Caco-2 (cell line): ENCODE results near the gene CD70. TPM values are rescaled to one million over a fixed set of nuclear protein-coding genes. Genes with fewer than 3 reads are reported as not detected.

Experiments
- BruUV-seq: library from RNA; stranded (reverse); fragments of 400-500 nt; replicated peaks from 2 replicates; lab custom pipeline; 2021; lab: Mats Ljungman, UMichigan
- CTCF ChIA-PET: fragments of 300-600 bp; sonication (Branson Sonifier 250); formaldehyde crosslinking; loops from one replicate; lab custom pipeline; 2022; ENCODE audit warnings: antibody characterized with exemption; lab: Charles Lee
- POLR2A ChIA-PET: fragments of 300-600 bp; sonication (Branson Sonifier 250); formaldehyde crosslinking; loops from one replicate; lab custom pipeline; 2022; ENCODE audit warnings: antibody characterized with exemption; lab: Charles Lee
- DNase-seq, 2 experiments: peaks; one replicate each; pipeline versions ENCODE4 v3.0.0 to v3.0.0-alpha.2; 2020 to 2022
- H3K27me3 ChIP-seq: replicated peaks from 2 replicates; pipeline ENCODE4 v1.6.0; 2011; ENCODE audit warnings: low read length; ENCODE audit not compliant: control insufficient read depth, insufficient read depth
- H3K36me3 ChIP-seq: 2 replicates; pipeline ENCODE4 v1.5.1; 2011; ENCODE audit warnings: low read length; ENCODE audit not compliant: control insufficient read depth, insufficient read depth
- H3K4me1 ChIP-seq: fragments of 250-450 bp; sonication (Bioruptor Pico); 2 replicates; pipeline ENCODE4 v1.5.1; 2020; ENCODE audit warnings: mild to moderate bottlenecking
- H3K4me3 ChIP-seq: 2 replicates; pipeline ENCODE4 v1.5.1; 2011; ENCODE audit warnings: low read depth, mild to moderate bottlenecking, control low read depth, low read length
- H3K9me3 ChIP-seq: fragments of 250-450 bp; sonication (Bioruptor Pico); 2 replicates; pipeline ENCODE4 v1.5.1; 2020; ENCODE audit warnings: mild to moderate bottlenecking, moderate library complexity
- H3K27ac Mint-ChIP-seq: one replicate; pipeline ENCODE4 v1.8.0; 2022; ENCODE audit warnings: mixed read lengths; ENCODE audit not compliant: unreplicated experiment
- H3K27me3 Mint-ChIP-seq: one replicate; pipeline ENCODE4 v1.8.0; 2022; ENCODE audit warnings: mixed read lengths; ENCODE audit not compliant: insufficient read depth, unreplicated experiment
- H3K36me3 Mint-ChIP-seq: one replicate; pipeline ENCODE4 v1.8.0; 2022; ENCODE audit warnings: mild to moderate bottlenecking, mixed read lengths; ENCODE audit not compliant: insufficient read depth, unreplicated experiment
- H3K4me1 Mint-ChIP-seq: one replicate; pipeline ENCODE4 v1.8.0; 2022; ENCODE audit warnings: low read depth, mixed read lengths; ENCODE audit not compliant: unreplicated experiment
- H3K4me3 Mint-ChIP-seq: one replicate; pipeline ENCODE4 v1.8.0; 2022; ENCODE audit warnings: mild to moderate bottlenecking, moderate library complexity, mixed read lengths; ENCODE audit not compliant: unreplicated experiment
- H3K9me3 Mint-ChIP-seq: one replicate; pipeline ENCODE4 v1.8.0; 2022; ENCODE audit warnings: mixed read lengths; ENCODE audit not compliant: unreplicated experiment
- CTCF ChIP-seq, 2 experiments: fragments of 200-600 bp in 1 of 2; IDR thresholded peaks; 1 replicate in 1 of 2; 2 replicates in 1 of 2; pipeline versions ENCODE4 v1.5.1 to v1.8.0; 2011 to 2022; ENCODE audit warnings: antibody characterized with exemption in 1 of 2, control low read depth in 1 of 2, inconsistent platforms in 1 of 2, low read depth in 1 of 2, low read length in 1 of 2, mild to moderate bottlenecking in 1 of 2, moderate library complexity in 1 of 2; ENCODE audit not compliant: insufficient read depth in 1 of 2, severe bottlenecking in 1 of 2, unreplicated experiment in 1 of 2
- intact Hi-C: fragments of 100-400 bp; cut with micrococcal nuclease; formaldehyde crosslinking; loops from one replicate; pipeline ENCODE4 v1.10.0; 2022; ENCODE audit not compliant: unreplicated experiment
- total RNA-seq: library from RNA; stranded (reverse); gene quantifications from 2 replicates; pipeline ENCODE4 v1.2.3, GENCODE V29; 2022

The CD70 gene
- total RNA-seq, 1 experiment from 2014 or later = not detected

- Histone ChIP-seq H3K4me1 (no peaks in the 10 kb centered on the region), H3K4me3 (no peak overlapping the region), H3K27me3 (no peaks in the 10 kb centered on the region), H3K36me3 (no peaks in the 10 kb centered on the region), H3K9me3 (peaks cover 5% of the 10 kb centered on the region; the same call in 1 of the 2 replicates)
- H3K9me3 Mint-ChIP-seq = peaks cover 21% of the 10 kb centered on the region
- CTCF ChIA-PET = no interaction called here
- intact Hi-C loops = no loop called here
- H3K4me1 Mint-ChIP-seq = no peaks in the 10 kb centered on the region
- H3K36me3 Mint-ChIP-seq = no peaks in the 10 kb centered on the region
- no peak for TF ChIP-seq CTCF (IDR thresholded peaks at IDR 0.05; ENCODE audit: insufficient read depth in 1 of 2, low read depth in 1 of 2, low read length in 1 of 2, severe bottlenecking in 1 of 2, unreplicated experiment in 1 of 2)
- no peak overlapping the region for H3K27ac Mint-ChIP-seq
- DNase-seq = no peak
- no peaks in the 10 kb centered on the region for H3K27me3 Mint-ChIP-seq
- BruUV-seq = no TSS peak
- H3K4me3 Mint-ChIP-seq = no peak overlapping the region
- POLR2A ChIA-PET = no interaction called here
Observed at GRCh38 chr19:6580313-6580712, 10.6 kb downstream of the CD70 start.

- H3K27me3 ChIP-seq = no peaks in the 10 kb centered on the region
- Mint-ChIP-seq H3K27me3 (no peaks in the 10 kb centered on the region), H3K9me3 (peaks cover 21% of the 10 kb centered on the region), H3K4me1 (no peaks in the 10 kb centered on the region), H3K36me3 (no peaks in the 10 kb centered on the region), H3K4me3 (no peak overlapping the region), H3K27ac (no peak overlapping the region)
- no TSS peak for BruUV-seq
- no peaks in the 10 kb centered on the region for H3K36me3 ChIP-seq
- TF ChIP-seq CTCF (IDR thresholded peaks at IDR 0.05; ENCODE audit: insufficient read depth in 1 of 2, low read depth in 1 of 2, low read length in 1 of 2, severe bottlenecking in 1 of 2, unreplicated experiment in 1 of 2) = no peak
- no peak for DNase-seq
- no peaks in the 10 kb centered on the region for H3K4me1 ChIP-seq
- H3K4me3 ChIP-seq = no peak overlapping the region
- ChIA-PET POLR2A (no interaction called here), CTCF (interaction anchor here (0.6 kb wide), 2 partner anchors 9 to 63 kb away, joined by 4 to 5 read pairs; no protein-coding TSS in a partner anchor)
- intact Hi-C loops = no loop called here
- peaks cover 5% of the 10 kb centered on the region; the same call in 1 of the 2 replicates for H3K9me3 ChIP-seq
Observed at GRCh38 chr19:6579450-6580178, 11.3 kb downstream of the CD70 start.

DNA sequence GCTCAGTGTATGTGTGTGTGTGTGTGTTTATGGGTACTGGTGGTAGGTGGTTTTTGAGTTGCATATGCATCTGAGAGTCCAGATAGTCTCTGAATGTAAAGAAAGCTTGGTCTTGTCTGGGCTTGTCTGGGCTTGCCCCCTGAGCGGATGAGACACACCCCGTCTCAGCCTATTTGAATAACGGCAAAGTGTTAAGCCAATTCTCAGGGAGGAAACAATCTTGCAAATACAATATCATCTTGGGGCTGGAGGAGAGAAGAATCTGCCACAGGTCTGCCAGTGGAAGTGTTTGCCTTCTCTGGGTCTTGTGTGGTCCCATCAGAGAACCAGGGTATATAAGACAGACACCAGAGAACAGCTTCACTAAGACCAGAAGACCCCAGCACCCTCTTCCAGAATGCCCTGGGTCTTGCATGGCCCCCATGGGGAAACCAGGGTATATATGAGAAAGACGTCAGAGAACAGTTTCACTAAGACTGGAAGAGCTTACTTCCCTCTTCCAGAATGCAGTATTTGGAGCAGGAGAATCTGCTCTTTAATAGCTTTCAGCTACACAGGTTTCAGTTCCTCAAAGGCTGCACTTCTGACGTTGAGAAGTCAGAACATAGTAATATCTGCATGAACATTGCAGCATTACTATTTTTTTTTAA lies 13.3 kb downstream of the CD70 start:
- H3K4me1 ChIP-seq = no peaks in the 10 kb centered on the region
- no peak for TF ChIP-seq CTCF (IDR thresholded peaks at IDR 0.05; ENCODE audit: insufficient read depth in 1 of 2, low read depth in 1 of 2, low read length in 1 of 2, severe bottlenecking in 1 of 2, unreplicated experiment in 1 of 2)
- intact Hi-C loops = no loop called here
- H3K36me3 Mint-ChIP-seq = no peaks in the 10 kb centered on the region
- H3K36me3 ChIP-seq = no peaks in the 10 kb centered on the region
- no peak overlapping the region for H3K4me3 Mint-ChIP-seq
- H3K27me3 ChIP-seq = no peaks in the 10 kb centered on the region
- H3K27ac Mint-ChIP-seq = no peak overlapping the region
- CTCF ChIA-PET = no interaction called here
- H3K27me3 Mint-ChIP-seq = no peaks in the 10 kb centered on the region
- no peak overlapping the region for H3K4me3 ChIP-seq
- peaks cover 5% of the 10 kb centered on the region; the same call in 1 of the 2 replicates for H3K9me3 ChIP-seq
- peaks cover 21% of the 10 kb centered on the region for H3K9me3 Mint-ChIP-seq
- POLR2A ChIA-PET = no interaction called here
- no peak for DNase-seq
- BruUV-seq = no TSS peak
- H3K4me1 Mint-ChIP-seq = no peaks in the 10 kb centered on the region
